ENCODE data around the gene NFAT5.

NFAT5 gene

DNA sequence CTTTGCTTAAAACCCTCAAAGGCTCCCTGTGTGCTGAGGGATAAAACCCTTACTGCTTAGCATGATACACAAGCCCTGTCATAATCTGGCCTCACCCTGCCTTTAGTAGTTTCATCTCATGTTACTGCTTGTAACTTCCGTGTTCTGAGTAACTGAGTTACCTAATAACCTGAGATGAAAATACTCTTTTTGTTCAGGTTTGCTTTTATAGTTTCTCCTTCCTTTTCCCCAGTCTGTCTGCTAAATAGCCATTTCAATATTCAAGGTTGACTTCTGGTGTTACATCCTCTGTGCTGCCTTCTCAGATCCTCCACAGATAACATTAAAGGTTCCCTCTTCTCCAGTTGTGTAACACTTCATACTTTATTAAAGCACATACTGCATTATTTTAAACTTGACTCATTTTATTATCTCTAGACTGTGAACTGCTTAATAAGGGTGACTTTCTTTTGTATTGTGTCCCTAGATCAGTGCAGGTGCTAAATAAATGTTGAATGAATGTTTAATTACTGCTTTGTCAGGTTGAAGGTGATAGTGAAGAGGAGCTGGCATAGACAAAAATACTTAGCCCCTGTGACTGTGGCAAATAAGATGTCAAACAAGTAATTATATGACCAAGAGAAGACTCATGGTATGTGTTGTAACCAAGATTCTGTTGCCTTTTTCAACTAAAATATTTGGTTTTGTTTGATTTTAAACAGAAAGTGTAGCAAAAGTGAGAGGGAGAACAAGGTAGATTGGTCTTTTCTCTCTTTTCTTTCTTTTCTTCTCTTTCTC, 47.8 kb downstream of the NFAT5 start:
- Histone ChIP-seq H3K27ac (ENCODE audit: poor library complexity, severe bottlenecking) (peak overlapping the region; percentile 83), H3K4me3 (ENCODE audit: severe bottlenecking) (no peak overlapping the region), H3K27me3 (ENCODE audit: insufficient read depth, poor library complexity, severe bottlenecking) (no peaks in the 10 kb centered on the region), H3K36me3 (ENCODE audit: low read depth) (0 out of 2 replicates have a peak, but pooled peaks cover 5% of the 10 kb centered on the region), H3K9me3 (ENCODE audit: severe bottlenecking) (no peaks in the 10 kb centered on the region), H3K4me1 (ENCODE audit: insufficient read depth, poor library complexity, severe bottlenecking) (peaks cover 44% of the 10 kb centered on the region)
- ATAC-seq (ENCODE audit: low read depth), result peak; percentile 97
- no peak for DNase-seq (ENCODE audit: low spot score)
- TF ChIP-seq, protein P1, sequence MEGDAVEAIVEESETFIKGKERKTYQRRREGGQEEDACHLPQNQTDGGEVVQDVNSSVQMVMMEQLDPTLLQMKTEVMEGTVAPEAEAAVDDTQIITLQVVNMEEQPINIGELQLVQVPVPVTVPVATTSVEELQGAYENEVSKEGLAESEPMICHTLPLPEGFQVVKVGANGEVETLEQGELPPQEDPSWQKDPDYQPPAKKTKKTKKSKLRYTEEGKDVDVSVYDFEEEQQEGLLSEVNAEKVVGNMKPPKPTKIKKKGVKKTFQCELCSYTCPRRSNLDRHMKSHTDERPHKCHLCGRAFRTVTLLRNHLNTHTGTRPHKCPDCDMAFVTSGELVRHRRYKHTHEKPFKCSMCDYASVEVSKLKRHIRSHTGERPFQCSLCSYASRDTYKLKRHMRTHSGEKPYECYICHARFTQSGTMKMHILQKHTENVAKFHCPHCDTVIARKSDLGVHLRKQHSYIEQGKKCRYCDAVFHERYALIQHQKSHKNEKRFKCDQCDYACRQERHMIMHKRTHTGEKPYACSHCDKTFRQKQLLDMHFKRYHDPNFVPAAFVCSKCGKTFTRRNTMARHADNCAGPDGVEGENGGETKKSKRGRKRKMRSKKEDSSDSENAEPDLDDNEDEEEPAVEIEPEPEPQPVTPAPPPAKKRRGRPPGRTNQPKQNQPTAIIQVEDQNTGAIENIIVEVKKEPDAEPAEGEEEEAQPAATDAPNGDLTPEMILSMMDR (IDR thresholded peaks at IDR 0.05; ENCODE audit: poor library complexity, severe bottlenecking), result no peak

DNA sequence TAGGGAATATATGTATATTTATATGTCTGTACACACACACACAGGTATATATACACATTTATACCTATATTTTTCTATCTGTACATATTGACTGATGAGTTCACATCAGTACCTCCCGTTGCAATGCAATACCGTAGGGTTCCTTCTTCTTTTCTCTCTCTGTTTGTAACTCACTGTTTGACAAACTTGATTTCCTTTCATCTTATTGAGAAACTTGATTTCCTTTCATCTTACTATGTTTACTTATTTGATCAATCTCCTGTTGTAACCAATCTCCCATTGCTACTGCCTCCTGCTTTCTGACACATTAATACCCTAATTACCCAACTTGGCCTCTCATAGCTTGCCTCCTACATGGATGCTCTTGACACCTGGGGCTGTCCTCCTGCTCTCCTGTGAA, 49.8 kb downstream of the NFAT5 start:
- H3K27me3 ChIP-seq (ENCODE audit: insufficient read depth, poor library complexity, severe bottlenecking), result no peaks in the 10 kb centered on the region
- DNase-seq (ENCODE audit: low spot score) (no peak), ATAC-seq (ENCODE audit: low read depth) (no peak)
- peaks cover 37% of the 10 kb centered on the region for H3K4me1 ChIP-seq (ENCODE audit: insufficient read depth, poor library complexity, severe bottlenecking)
- H3K4me3 ChIP-seq (ENCODE audit: severe bottlenecking), result no peak overlapping the region
- H3K27ac ChIP-seq (ENCODE audit: poor library complexity, severe bottlenecking), result no peak overlapping the region
- H3K36me3 ChIP-seq (ENCODE audit: low read depth), result peaks cover 18% of the 10 kb centered on the region
- TF ChIP-seq, protein P1 (IDR thresholded peaks at IDR 0.05; ENCODE audit: poor library complexity, severe bottlenecking), result no peak
- H3K9me3 ChIP-seq (ENCODE audit: severe bottlenecking), result no peaks in the 10 kb centered on the region

DNA sequence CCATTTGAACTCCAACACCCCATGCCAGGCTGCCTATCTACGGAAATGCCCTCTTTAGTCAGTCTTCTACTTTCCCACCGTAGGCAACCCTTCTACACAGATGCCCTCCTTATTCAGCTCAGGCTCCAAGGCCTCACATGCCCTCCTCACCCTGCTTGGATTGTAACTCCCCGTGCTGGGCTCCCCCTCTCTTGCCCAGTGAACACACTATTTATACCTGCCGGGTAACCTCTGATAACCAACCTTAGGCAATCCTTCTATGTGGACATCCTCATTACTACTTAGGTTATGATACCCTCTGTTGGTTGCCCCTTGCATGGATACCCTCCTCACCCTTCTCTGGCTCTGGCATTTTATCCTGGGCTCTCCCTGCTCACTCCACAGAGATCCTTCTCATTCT, 50.3 kb downstream of the NFAT5 start:
- H3K36me3 ChIP-seq (ENCODE audit: low read depth), result peaks cover 20% of the 10 kb centered on the region
- H3K27me3 ChIP-seq (ENCODE audit: insufficient read depth, poor library complexity, severe bottlenecking), result no peaks in the 10 kb centered on the region
- no peak overlapping the region for H3K27ac ChIP-seq (ENCODE audit: poor library complexity, severe bottlenecking)
- H3K4me1 ChIP-seq (ENCODE audit: insufficient read depth, poor library complexity, severe bottlenecking), result peaks cover 32% of the 10 kb centered on the region
- no peak for ATAC-seq (ENCODE audit: low read depth)
- DNase-seq (ENCODE audit: low spot score), result no peak
- TF ChIP-seq, protein P1 (IDR thresholded peaks at IDR 0.05; ENCODE audit: poor library complexity, severe bottlenecking), result no peak
- no peak overlapping the region for H3K4me3 ChIP-seq (ENCODE audit: severe bottlenecking)
- H3K9me3 ChIP-seq (ENCODE audit: severe bottlenecking), result no peaks in the 10 kb centered on the region

DNA sequence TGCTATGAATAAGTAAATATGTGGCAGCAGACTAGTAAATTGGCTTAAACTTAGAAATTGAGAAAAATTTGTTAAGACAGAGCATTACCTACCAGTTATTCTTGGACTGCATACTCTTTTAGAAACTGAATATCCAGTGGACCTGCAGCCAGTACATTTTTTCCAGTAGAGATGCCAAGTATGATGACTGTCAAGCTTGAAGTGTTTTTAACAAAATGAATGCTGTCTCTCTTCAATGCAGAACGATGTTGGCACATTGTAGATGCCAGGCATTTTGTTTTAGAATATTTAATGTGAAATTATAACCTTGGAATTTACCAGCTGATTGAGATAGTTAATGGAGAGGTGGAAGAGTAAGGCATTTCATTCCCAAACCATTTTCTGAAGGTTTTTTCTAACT, 52.5 kb downstream of the NFAT5 start:
- ATAC-seq (ENCODE audit: low read depth) (no peak), DNase-seq (ENCODE audit: low spot score) (no peak)
- Histone ChIP-seq H3K4me1 (ENCODE audit: insufficient read depth, poor library complexity, severe bottlenecking) (peaks cover 10% of the 10 kb centered on the region), H3K36me3 (ENCODE audit: low read depth) (peaks cover 22% of the 10 kb centered on the region), H3K27ac (ENCODE audit: poor library complexity, severe bottlenecking) (no peak overlapping the region), H3K4me3 (ENCODE audit: severe bottlenecking) (no peak overlapping the region), H3K9me3 (ENCODE audit: severe bottlenecking) (no peaks in the 10 kb centered on the region), H3K27me3 (ENCODE audit: insufficient read depth, poor library complexity, severe bottlenecking) (no peaks in the 10 kb centered on the region)
- TF ChIP-seq, protein P1 (IDR thresholded peaks at IDR 0.05; ENCODE audit: poor library complexity, severe bottlenecking), result no peak

DNA sequence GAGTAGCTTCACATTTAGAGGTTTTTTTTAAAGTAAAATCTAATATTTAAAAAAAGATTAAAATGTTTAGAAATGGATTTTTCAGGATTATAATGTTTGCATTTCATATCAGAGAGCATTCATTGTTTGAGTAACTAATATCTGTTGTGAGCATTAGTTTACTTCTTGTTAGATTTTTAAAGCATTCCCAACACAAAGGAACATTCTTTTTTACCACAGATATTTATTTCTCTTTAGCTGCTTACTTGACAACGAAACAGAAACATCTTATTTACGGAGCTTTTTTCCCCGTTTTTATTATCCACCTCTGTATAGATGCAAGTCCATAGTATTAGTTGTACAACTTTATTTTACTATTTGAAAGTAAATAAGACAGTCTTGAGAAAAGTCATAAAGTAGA, 53.0 kb downstream of the NFAT5 start:
- DNase-seq (ENCODE audit: low spot score) (no peak), ATAC-seq (ENCODE audit: low read depth) (no peak)
- peaks cover 22% of the 10 kb centered on the region for H3K36me3 ChIP-seq (ENCODE audit: low read depth)
- no peak overlapping the region for H3K4me3 ChIP-seq (ENCODE audit: severe bottlenecking)
- no peaks in the 10 kb centered on the region for H3K27me3 ChIP-seq (ENCODE audit: insufficient read depth, poor library complexity, severe bottlenecking)
- no peak overlapping the region for H3K27ac ChIP-seq (ENCODE audit: poor library complexity, severe bottlenecking)
- H3K9me3 ChIP-seq (ENCODE audit: severe bottlenecking), result no peaks in the 10 kb centered on the region
- peaks cover 6% of the 10 kb centered on the region for H3K4me1 ChIP-seq (ENCODE audit: insufficient read depth, poor library complexity, severe bottlenecking)
- TF ChIP-seq, protein P1 (IDR thresholded peaks at IDR 0.05; ENCODE audit: poor library complexity, severe bottlenecking), result no peak

Measured in RWPE2 (cell line).